GM19463 (cell line): ENCODE data around the gene WDR31.
"Not testable (repeated sequence)": the region's sequence is repeated elsewhere in the genome, so short reads cannot be mapped to it uniquely, and the experiment has no call there.

ENCODE experiments used
- ATAC-seq: cut with Tn5 transposase; IDR thresholded peaks from one replicate; pipeline ENCODE4 v1.9.1; 2021; ENCODE audit warnings: mild to moderate bottlenecking, moderate library complexity; ENCODE audit not compliant: unreplicated experiment

WDR31 gene

GRCh38 chr9:113368982-113369854 is 29.1 kb upstream of the WDR31 start:
- no peak for ATAC-seq

- ATAC-seq = no peak
Observed at GRCh38 chr9:113368348-113368981, 28.4 kb upstream of the WDR31 start.

DNA sequence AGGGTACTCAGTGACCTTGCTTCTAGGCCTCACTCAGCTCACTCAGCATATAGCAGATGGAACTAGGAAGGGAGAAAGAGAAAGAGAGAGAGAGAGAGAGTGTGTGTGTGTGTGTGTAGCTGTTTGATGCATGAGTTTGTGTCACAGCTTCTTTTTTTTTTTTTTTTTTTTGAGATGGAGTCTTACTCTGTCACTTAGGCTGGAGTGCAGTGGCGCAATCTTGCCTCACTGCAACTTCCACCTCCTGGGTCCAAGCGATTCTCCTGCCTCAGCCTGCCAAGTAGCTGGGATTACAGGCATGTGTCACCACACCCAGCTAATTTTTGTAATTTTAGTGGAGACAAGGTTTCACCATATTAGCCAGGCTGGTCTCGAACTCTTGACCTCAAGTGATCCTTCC is 25.6 kb upstream of the WDR31 start:
- ATAC-seq = not testable (repeated sequence)

GRCh38 chr9:113364951-113365350 is 24.9 kb upstream of the WDR31 start:
- no peak for ATAC-seq

GRCh38 chr9:113363336-113363735 is 23.3 kb upstream of the WDR31 start:
- no peak for ATAC-seq

- ATAC-seq = no peak
Observed at GRCh38 chr9:113361304-113362018, 21.4 kb upstream of the WDR31 start.

DNA sequence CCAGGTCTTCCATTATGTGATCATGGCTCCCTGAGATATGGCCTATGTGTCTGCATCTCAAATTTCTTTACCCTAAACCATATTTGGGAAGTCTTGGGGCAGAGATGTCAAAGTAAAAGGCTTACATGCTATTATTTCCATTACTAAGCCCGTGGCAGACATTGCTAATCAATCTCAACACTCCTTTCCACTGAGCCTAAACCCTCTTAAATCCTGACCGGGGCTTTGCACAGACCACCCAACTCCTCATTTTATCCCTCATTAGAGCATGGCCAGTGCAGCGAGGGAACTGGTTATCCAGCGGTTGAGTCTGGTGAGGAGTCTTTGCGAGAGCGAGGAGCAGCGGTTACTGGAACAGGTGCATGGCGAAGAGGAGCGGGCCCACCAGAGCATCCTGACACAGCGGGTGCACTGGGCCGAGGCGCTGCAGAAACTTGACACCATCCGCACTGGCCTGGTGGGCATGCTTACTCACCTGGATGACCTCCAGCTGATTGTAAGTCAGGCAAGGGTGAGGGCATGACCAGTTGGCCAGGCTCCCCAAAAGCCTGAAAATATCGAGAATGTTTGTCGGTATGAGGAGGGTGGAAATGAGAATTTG is 20.3 kb upstream of the WDR31 start:
- no peak for ATAC-seq

- ATAC-seq = no peak
Observed at GRCh38 chr9:113359385-113359784, 19.3 kb upstream of the WDR31 start.

DNA sequence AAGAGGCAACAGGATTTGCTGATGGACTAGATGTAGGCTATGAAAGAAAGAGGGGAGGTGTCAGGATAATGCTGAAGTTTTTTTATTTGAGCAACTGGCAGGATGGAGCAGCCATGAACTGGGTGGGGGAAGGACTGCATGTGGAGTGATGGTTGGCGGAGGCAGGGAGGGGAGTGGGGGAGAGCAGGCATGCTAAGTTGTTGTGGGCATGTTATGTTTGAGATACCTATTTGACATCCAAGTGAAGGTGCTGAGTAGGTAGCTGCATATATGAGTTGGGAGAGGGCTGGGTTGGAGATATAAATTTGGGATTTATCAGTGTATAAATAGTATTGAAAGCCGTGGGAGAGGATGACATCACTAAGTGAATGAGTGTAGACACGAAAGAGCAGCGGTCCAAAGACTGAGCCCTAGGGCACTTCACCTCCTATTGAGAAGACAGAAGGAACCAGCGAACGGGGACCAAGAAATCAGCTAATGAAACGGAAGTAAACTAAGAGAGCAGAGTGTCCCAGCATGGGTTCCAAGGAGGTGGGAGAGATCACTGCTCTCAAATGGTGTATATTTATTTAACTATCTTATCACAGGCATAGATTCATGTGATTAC is 16.7 kb upstream of the WDR31 start:
- no peak for ATAC-seq

GRCh38 chr9:113355040-113355596 is 15.0 kb upstream of the WDR31 start:
- ATAC-seq = no peak

- no peak for ATAC-seq
Observed at GRCh38 chr9:113352411-113352810, 12.3 kb upstream of the WDR31 start.

GRCh38 chr9:113352006-113352405 is 11.9 kb upstream of the WDR31 start:
- no peak for ATAC-seq

DNA sequence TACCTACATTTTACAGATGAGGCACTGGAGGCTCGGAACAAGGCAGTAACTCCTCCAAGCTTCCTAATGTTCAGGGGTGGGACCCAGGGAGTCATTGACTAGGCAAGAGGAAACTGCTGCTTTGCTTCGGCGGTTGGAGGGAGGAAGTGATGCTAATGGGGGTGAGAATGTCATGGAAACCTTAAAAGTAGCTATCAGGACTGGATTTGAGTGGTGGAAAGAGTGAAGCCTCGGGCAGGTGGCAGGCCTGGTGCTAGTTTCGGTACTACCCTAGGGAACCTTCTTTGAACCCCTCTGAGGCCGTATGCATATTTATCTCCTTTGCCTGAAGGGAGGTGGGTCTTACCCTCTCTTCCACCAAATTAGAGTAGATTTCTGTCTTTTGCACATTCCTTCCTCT is 10.9 kb upstream of the WDR31 start:
- peak; percentile 34 for ATAC-seq

- no peak for ATAC-seq
Observed at GRCh38 chr9:113350107-113350661, 10.1 kb upstream of the WDR31 start.

- ATAC-seq = peak; percentile 36
Observed at GRCh38 chr9:113349445-113350094, 9.5 kb upstream of the WDR31 start, which contains the start of gene BSPRY. Gene BSPRY, plus strand, starts transcription at chr9:113349541. Its CDS starts 39 bp downstream, at chr9:113349580.

DNA sequence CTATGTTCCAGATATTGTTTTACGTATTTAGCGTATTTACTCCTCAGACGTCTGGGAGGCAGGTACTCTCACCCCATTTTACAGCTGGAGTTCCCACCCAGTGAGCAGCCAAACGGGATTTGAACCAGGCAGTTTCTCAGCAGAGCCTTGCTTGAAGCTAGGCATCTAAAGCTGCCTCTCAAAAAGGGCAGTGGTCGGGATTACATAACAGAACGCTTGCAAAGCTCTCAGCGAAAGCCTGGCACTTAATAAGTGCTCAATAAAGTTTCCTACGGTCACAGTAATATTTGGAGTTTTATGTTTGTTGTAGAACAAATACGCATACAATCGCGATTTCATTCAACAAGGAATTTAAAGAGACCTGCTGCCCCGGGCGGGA is 9.0 kb upstream of the WDR31 start:
- no peak for ATAC-seq

DNA sequence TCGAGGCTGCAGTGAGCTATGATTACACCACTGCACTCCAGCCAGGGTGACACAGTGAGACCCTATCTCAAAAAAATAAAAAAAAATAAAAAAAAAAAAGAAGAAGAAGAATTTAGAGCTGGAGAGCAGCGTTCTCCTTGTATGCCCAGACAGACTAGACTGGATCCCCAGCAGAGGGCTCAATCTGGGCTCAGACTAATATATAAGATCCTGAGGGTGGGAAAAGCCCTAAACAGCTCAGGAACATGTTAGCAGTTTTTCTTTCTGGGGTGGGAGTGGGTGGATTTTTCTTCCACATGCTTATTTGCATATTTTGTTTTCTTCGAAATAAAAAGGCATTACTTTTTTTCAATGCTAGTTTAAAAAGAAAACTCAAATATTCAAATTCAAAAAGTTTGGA is 8.4 kb upstream of the WDR31 start:
- no peak for ATAC-seq

- no peak for ATAC-seq
Observed at GRCh38 chr9:113345671-113346070, 5.6 kb upstream of the WDR31 start.

DNA sequence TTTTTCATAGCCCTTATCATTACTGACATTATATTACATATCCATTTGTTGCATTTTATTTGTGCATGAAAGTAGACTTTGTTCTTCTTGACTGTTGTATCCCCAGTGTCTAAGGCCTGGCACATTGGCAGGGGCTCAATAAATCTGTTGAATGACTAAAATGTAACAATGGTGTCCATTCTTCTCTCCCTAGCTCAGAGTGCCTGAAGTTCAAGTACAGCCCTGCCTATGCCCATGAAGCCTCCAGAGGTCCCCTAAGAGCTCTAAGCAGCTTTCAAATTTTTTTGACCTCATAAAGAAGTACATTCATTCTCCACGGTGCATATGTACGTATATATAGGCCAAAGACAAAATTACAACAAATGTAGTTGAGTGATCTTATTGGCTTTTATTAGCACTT is 5.1 kb upstream of the WDR31 start:
- ATAC-seq = no peak

- no peak for ATAC-seq
Observed at GRCh38 chr9:113343732-113344231, 3.7 kb upstream of the WDR31 start.
